NCI-H146 treated with DMSO at 0.1 percent for 48 hours (cell line): Measurements from ENCODE around the gene RRAS.
A peak's percentile ranks its signal among the peaks of the same experiment; 100 is the strongest.

Source experiments
- DNase-seq: peaks from one replicate; lab custom pipeline; 2025; ENCODE audit not compliant: unreplicated experiment; lab: John Stamatoyannopoulos, UW

The RRAS gene

DNA sequence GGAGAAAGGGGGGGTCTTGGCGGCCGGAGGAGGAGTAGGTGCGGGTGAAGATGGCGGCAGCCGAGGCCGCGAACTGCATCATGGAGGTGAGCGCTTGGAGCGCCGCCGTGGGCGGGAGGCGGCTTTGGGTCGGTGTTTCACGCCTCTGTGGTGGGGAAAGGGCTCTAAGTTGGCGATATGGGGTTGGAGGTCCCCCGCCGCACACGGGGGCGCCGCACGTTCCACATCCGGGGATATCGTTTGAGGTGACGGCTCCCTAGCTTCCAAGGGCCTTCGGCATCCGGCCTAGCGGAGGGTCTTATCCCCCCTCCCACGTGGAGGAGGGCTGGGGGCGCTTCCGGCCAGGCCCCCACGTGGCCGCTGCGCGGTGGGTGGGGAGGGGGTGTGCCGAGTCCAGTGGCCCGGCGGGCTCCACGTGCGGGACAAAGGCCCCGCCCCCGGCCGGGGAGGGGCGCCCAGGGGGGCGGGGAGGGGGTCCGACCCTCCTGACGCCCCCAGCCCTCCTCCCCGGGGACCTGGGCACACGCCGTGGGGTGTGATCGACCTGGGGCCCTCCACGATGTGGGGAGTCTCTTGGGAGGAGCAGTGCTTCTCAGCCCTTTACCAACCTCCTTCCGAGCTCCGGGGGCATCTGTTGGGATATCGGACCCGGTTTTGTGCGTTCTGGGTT, 37.4 kb upstream of the RRAS start, which contains the start of gene PRMT1:
PRMT1 (plus strand) TSS at position 41 of the 670 bp plus-strand sequence; CDS start at position 51, 10 bp downstream.
- peak; percentile 45 for DNase-seq

DNA sequence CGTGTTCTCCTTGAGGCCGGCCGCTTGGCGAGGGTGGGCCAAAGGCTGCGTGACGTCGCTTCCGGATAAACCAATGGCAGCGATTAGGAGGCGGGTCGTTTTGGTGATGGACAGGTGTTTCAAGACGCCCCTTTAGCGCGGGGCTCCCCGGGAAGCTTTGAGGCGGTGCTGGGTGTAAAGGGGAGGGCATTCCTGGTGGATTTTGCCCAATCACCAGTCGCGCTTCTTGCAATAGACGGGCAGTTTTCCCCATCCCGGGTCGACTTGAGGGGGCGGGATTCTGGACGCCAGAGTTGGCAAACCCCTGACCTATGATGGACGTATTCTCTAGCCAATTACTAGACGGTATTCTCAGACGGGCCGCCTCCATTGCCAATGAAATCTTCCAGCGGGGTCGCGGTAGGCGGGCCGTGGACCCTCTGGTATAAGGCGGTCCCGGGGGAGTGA, 36.9 kb upstream of the RRAS start:
- DNase-seq, result peak; percentile 99

DNA sequence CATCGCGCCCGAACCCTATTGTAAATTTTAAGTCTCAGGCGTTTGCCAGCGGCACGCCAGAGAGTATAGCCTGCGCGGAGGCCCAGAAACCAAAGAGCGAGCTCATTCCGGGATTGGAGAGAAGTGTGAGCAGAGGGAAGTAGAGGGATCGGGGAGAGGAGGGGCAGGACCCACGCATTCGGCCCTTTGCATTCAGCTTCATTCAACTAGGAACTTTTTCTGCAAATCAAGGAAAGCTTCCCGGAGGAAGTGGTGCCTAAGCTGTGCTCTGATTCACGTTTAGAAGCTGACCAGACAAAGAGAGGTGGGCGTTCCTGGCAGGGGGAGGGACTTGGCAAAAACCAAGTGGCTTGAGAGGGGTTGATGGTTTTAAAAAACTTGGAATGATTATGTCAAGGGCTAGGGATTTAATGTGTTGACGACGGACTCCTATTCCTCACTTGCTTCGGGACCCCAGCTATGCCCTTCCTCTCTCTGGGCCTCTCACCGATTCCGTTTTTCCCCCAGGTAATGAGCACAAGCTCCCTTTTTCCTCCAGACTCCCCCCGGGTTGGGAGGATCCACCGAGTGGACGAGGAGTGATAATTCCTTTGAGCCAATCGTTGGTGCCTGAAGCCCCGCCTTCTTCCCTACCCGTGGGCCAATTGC, 36.3 kb upstream of the RRAS start:
- DNase-seq, result peak; percentile 96

DNA sequence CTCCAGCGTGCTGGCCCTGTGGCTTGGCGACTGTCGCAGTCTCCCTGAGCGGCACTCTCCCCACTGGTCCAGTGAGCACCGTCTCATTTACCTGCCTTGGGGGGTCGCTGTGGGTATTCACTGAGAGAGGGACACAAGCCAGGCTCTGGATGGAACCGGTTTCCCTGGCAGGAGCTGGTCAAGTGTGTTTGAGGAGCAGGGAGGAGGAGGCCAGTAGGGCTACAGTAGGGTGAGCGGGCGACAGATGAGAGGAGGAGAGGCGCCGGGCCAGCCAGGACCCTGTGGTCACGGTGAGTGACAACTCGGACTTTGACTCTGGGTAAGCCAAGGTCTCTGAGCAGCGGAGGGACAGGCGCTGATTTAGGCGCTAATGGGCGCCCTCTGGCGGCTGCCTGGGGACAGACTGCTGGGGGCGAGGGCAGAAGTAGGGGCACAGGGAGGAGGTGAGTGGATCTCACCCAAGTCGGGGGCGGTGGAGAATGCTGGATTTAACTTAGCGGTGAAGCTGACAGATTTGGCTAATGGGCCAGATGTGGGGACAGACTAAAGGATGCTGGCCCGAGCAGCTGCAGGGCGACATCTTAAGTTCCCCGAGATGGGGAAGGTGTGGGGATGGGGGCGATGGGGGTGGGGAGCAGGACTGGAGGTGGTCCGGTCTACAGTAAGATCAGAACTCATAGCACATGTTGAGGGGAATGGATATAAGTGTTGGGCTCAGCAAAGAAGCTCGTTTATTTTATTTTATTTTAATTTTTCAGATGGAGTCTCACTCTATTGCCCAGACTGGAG, 32.4 kb upstream of the RRAS start:
- peak; percentile 80 for DNase-seq

DNA sequence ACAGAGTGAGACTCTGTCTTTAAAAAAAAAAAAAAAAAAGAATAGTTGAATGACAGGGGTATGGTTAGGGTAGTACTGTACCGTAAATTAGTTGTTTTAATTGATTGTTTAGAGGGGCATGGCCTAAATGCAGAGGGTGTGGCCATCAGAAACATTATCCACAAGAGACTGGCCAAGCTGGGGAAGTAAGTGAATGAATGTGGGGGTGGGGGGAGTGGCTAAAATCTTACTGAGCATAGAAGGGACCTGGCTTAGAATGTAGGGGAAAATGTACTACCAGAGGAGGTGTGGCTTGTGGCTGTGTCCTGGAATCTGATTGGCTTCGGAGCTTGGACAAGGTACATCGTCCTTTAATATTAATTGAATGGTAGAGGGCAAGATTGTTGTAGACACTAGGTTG, 29.6 kb upstream of the RRAS start:
- DNase-seq, result no peak

DNA sequence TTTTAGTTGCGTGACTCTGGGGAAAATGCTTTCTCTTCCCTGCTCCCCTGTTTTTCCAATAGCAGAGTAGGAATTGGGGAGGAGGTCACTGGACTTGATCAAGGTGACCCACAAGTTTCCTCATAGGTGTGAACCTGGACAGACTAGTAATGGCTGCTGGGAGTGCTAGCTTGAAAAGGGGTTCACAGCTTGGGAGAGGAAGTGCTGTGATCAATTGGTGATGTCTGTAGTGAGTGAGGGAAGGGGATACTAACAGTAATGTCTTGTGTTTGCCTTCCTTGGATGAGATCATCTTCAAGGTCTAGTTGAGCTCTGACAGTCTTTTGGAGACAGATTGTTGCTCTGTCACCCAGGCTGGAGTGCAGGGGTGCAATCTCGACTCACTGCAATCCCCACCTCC, 27.5 kb upstream of the RRAS start:
- DNase-seq, result no peak

DNA sequence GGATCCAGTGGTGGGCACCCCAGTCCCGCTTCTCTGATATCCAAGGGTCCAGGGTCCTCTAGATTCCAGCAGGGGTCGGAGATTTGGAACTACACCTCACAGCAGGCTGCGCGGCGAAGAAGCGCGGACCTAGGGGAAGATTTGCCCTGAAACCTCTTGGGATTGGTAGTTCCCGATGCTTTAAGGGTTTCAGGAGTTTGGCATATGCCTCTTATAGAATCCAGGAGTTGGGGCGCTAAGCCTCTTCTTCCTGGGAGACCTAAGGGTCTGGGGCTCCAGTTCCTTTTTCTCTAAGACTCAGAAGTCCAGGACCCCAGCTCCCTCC, 26.1 kb upstream of the RRAS start:
- no peak for DNase-seq

DNA sequence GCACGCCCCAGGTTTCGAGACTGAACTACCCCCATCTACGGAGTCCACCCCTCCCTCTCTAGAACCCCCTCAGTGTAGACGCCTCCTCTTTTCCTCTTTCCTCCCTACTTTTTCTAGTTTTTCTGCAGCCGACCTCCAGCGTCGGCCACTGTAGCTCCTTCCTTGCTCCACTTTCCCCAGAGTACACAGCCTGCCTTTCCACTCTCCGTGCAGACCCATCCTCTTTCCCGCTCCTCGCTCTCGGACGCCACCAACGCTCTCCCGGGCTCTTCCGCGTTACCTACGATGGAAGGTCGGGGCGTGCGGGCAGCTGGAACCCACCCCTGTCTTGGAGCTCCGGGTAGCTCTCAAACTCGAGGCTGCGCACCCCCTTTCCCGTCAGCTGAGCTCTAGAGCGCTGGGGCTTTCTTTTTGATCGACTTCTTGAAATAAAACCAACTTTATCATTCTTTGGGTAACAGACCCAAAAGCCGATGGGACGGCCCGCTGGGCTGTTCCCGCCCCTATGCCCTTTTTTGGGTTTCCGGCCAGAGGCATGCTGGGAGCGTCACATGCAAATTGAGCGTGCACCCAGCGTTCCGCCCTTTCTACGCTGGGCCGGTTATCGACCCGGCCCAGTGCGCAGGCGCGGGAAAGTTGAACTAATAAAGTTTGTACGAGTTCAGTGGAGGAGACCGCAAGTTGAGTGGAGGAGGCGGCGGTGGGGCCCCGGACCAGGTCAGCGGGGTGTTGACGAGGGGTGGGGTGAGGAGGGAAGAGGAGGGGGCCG, 25.6 kb upstream of the RRAS start, which contains the start of the genes BCL2L12 and IRF3:
BCL2L12 (plus strand) TSS at position 583 of the 769 bp plus-strand sequence. CDS start 760 bp downstream, outside the sequence.
IRF3 (minus strand) TSS at position 507 of the 769 bp plus-strand sequence. CDS start 1,019 bp downstream, outside the sequence.
- DNase-seq, result peak; percentile 92

DNA sequence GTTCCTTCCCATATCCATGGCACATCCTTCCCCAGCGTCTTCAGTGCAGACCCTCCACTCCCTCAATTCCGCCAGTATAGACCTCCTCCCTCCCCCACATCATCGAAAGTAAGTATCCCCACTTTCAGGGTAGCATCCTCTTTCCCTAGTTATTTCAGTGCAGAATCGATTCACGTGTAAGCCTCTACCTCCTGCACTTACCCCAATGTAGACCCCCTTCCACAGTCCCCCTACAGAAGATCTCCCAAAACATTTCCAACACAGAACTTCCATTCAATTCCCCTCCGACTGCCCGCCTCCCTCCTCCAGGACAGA, 25.1 kb upstream of the RRAS start:
- no peak for DNase-seq

DNA sequence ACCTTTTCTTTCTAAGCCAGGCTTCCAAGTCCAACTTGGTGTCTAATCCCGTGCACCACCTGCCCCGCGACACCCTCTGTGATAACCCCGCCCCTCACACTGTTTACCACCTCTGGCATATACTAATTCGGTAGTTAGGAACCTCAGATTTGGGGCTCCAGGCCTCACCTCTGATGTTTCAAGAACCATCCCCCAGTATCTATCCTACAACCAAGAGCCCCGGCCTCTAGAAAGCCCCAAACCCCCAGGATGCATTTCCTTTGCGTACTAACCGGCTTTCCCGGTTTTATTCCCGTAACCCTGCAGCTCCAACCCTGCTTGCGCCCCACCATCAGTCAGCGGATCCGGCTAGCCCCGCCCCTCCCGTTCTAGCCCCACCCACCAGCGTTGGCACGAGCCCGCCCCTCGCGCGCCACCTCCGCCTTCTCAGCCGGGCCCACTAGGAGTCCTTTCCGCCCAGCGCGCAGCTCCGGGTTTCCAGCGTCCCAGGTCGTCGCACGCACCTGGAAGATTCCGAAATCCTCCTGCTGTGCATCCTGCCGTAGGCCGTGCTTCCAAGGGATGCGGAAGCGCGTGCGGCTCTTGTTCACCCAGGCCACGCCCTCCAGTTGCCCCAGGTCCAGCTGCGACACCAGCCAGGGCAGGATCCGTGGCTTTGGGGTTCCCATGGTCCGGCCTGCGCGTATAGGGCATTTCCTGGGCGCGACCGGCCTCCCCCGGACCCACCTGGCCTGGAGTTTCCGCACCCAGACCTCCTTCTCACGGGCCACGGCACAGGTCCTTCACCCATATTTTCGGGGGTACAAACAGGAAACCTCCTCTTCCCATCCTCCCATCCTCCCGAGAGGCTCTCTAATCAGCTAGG, 24.5 kb upstream of the RRAS start:
- DNase-seq, result peak; percentile 90

DNA sequence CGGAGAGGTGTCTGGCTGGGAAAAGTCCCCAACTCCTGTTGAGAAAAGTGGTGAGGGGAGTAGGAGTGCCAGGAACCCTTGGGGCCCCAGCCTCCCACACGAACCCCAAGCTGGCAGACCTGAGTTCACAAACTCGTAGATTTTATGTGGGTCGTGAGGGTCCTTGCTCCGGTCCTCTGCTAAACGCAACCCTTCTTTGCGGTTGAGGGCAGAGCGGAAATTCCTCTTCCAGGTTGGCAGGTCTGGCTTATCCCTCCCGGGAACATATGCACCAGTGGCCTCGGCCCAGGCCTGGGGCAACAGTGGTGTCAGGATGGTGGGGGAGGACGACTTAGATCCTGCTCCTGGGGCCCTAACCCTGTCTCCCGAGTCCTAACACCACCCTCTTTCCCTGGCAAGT, 23.3 kb upstream of the RRAS start:
- DNase-seq, result no peak

DNA sequence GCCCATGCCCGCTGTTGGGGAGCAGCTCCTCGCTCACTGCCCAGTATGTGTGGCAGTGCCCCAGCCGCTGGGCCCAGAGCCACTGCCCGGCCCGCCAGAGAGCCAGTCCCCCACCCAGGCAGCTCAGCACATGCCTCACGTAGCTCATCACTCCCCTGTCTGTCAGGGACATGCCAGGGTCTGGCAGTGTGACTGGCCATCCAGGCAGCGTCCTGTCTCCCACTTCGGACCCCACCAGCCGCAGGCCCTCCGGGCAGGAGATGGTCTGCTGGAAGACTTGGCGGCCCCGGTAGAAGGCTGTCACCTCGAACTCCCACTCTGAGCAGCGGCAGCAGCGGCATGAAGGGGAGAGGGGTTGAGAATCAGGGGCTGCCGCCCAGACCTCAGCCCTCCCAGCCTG, 22.1 kb upstream of the RRAS start:
- DNase-seq, result no peak

DNA sequence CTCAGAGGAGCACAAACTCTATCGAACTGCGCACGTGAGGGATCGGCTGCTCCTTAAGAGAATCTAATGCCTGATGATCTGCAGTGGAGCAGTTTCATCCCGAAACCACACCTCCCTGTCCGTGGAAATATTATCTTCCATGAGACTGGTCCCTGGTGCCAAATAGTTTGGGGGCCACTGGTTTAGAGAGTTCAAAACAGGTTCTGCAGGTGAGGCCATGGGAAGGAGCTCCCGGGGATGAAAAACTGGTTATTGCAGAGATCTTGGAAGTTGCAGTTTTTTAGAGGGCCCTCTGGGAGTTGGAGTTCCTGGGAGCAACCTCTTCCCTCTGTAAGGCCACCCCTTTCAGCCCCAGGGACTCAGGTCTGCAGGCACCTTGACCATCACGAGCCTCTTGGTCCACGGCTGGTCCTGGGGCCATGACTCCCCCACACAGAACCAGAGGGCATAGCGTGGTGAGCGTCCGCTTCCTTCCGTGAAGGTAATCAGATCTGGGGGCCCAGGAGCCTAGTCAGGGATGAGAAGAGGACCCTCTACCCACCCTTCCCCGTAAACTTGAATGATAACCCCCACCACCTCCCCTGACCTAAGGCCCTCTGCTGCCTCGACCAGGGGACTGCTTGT, 20.5 kb upstream of the RRAS start:
- DNase-seq, result no peak

DNA sequence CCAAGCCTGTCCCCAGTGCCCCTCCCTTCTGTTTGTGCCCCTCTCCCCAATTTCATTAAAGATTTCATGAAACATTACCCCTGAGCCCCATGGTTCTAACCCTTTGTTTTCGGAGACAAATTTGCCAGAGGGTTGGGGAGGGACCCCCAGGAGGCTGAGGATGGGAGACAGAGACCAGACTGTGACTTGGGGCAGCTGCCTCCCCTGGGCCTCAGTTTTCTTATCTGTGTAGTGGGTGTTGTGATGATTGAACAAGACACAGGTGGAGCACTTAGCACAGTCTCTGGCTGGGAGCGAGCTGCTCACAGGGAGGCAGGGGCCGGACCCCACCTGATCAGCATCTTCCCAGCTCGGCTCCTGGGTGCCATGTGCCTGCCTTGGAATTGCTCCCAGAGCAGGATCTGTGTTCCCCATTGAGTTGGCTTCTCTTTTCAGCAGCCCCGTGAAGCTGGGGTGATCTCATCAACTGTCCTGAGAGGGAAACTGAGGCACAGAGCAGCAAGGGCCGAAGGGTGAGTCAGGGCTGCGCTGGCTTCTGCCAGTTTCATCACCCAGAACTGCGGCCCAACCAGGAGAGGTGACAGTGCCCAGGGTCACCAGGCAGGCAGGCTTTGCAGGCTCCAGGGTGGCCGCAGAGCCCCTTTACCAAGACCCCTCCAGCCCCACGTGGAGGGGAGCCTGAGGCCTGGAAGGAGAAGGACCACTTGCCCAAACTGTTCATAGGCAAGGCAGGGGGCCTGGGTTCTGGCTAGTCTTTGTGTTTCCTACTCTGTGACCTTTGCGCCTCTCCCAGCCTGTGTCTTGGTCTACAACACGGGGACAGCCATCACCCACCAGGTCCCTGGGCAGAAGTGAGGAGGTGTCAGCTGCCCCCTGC, 18.9 kb upstream of the RRAS start:
- DNase-seq, result no peak

DNA sequence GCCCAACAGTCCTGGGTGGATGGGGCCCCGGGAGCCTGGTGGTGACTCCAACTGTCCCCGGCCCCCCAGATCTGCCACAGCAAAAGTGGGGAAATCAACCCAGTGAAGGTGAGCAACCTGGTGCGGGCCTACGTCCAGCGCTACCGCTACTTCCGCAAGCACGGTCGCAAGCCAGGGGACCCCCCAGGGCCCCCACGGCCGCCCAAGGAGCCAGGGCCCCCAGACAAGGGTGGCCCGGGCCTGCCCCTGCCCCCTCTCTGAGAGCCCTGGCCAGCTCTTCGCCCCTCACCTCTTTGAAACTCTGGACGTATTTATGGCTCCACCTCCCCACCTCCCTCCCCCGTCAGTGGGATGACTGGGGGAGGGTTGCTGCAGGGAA, 18.2 kb upstream of the RRAS start:
- DNase-seq, result no peak

DNA sequence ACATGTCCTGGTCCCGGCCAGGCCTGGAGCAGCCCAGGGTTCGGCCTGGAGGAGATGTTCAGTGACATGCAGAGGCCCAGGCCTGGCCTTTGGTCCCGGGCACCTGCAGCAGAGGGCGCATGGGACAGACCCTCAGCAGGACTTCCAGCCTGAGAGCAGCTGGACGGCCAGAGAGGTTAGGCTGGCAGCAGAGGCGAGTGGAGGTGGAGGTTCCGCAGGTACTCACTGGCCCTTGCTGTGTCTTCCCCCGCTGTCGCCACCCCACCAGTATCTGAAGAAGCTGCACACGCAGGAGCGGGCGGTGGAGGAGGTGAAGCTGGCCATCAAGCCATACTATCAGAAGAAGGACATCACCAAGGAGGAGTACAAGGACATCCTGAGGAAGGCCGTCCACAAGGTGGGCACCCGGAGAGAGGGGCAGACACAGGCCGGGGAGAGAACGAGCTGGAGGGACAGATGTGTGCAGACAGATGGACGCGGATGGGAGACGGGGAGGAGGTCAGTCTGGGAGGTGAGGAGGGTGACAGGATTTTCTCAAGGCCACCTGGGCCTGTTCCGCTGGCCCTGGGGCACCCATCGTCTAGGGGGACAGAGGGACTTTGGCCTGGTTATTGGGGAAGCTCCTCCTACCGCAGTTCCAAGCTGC, 17.7 kb upstream of the RRAS start:
- DNase-seq, result no peak

DNA sequence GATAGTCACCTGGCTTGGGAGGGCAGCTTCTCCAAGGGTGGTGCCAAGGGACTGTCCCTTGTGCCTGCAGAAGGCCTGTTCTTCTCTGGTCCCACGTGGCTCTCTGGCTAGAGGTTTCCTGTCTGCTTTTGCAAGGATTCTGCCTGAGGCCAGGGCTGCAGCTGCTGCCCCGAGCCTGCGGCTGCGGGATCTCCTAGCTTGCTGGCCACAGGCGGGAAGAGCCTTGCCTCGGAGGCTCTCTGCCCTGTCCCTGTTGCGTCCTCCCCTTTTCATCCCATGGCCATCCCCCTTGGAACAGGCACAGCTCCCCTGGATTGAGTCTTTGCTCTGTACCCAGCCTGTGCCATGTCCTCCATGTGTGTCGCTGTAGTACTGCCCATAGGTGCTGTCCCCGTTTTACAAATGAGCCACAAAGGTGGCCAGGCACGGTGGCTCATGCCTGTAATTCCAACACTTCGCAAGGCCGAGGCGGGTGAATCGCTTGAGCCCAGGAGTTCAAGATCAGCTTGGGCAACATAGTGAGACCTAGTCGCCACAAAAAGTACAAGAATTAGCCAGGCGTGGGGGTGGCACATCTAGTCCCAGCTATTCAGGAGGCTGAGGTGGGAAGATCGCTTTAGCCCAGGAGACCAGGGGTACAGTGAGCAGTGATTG, 16.6 kb upstream of the RRAS start:
- DNase-seq, result no peak
